Upper lobe of left lung (tissue), 4 donors: ENCODE measurements around the gene C2orf42.

Experiments
- CTCF ChIP-seq, 6 experiments: fragments of 450-650 bp in 4 of 6; fragments of 200-600 bp in 2 of 6; sonication (generic) in 2 of 6; IDR thresholded peaks; one replicate each; pipeline ENCODE4 v1.5.1; 2016 to 2019; ENCODE audit warnings: antibody characterized with exemption in 6 of 6
- POLR2A ChIP-seq, 4 donors: fragments of 450-650 bp; IDR thresholded peaks; one replicate each; pipeline ENCODE4 v1.5.1; 2016 to 2017; ENCODE audit warnings: antibody characterized with exemption in 4 of 4, mild to moderate bottlenecking in 2 of 4

GRCh38 chr2:70143314-70144150 lies 47.3 kb downstream of the C2orf42 start:
- TF ChIP-seq POLR2A (IDR thresholded peaks at IDR 0.05) (no peak), CTCF (IDR thresholded peaks at IDR 0.05) (no peak)
